MCF 10A (cell line): ENCODE results near the gene TMPRSS15. TPM values are rescaled to one million over a fixed set of nuclear protein-coding genes. Genes with fewer than 3 reads are reported as not detected.

Experiments used
- BruUV-seq: library from RNA; stranded (reverse); fragments of 400-500 nt; replicated peaks from 2 replicates; lab custom pipeline; 2021; lab: Mats Ljungman, UMichigan
- CTCF ChIA-PET: fragments of 300-600 bp; sonication (Branson Sonifier 250); formaldehyde crosslinking; extraction: SDS; loops from one replicate; lab custom pipeline; 2021; ENCODE audit warnings: antibody characterized with exemption, inconsistent platforms; lab: Yijun Ruan, JAX
- POLR2A ChIA-PET: fragments of 300-600, 350-650 bp; sonication (Branson Sonifier 250); formaldehyde crosslinking; extraction: SDS; loops from one replicate; lab custom pipeline; 2020; ENCODE audit warnings: antibody characterized with exemption, inconsistent platforms; lab: Yijun Ruan, JAX
- DNase-seq: peaks from one replicate; pipeline ENCODE4 v3.0.0-alpha.2; 2018; ENCODE audit not compliant: unreplicated experiment
- H3K27ac Mint-ChIP-seq: one replicate; pipeline ENCODE4 v1.8.0; 2022; ENCODE audit warnings: mild to moderate bottlenecking, low read depth, mixed read lengths; ENCODE audit not compliant: unreplicated experiment
- H3K27me3 Mint-ChIP-seq: one replicate; pipeline ENCODE4 v1.8.0; 2022; ENCODE audit warnings: mixed read lengths; ENCODE audit not compliant: insufficient read depth, unreplicated experiment
- H3K36me3 Mint-ChIP-seq: one replicate; pipeline ENCODE4 v1.8.0; 2022; ENCODE audit warnings: mild to moderate bottlenecking, moderate library complexity, mixed read lengths; ENCODE audit not compliant: insufficient read depth, unreplicated experiment
- H3K4me1 Mint-ChIP-seq: one replicate; pipeline ENCODE4 v1.8.0; 2022; ENCODE audit warnings: mixed read lengths; ENCODE audit not compliant: insufficient read depth, unreplicated experiment
- H3K4me3 Mint-ChIP-seq: one replicate; pipeline ENCODE4 v1.8.0; 2022; ENCODE audit warnings: mild to moderate bottlenecking, moderate library complexity, mixed read lengths; ENCODE audit not compliant: unreplicated experiment
- H3K9me3 Mint-ChIP-seq: one replicate; pipeline ENCODE4 v1.8.0; 2022; ENCODE audit warnings: mixed read lengths; ENCODE audit not compliant: unreplicated experiment
- CTCF ChIP-seq: fragments of 200-600 bp; IDR thresholded peaks from one replicate; pipeline ENCODE4 v1.8.0; 2022; ENCODE audit warnings: antibody characterized with exemption, mild to moderate bottlenecking; ENCODE audit not compliant: unreplicated experiment
- intact Hi-C: fragments of 100-400 bp; cut with micrococcal nuclease; formaldehyde crosslinking; loops from 2 replicates; pipeline ENCODE4 v1.14.1; 2022
- total RNA-seq: library from RNA; stranded (reverse); gene quantifications from 2 replicates; pipeline ENCODE4 v1.2.3, GENCODE V29; 2022

The TMPRSS15 gene
- total RNA-seq, 1 experiment from 2014 or later, result 3.6 TPM

GRCh38 chr21:18268906-18269305 is 134.7 kb downstream of the TMPRSS15 start:
- H3K4me3 Mint-ChIP-seq, result no peak overlapping the region
- CTCF ChIA-PET, result interaction anchor here (0.6 to 0.8 kb wide), 2 partner anchors 27 to 149 kb away, joined by 3 read pairs; no protein-coding TSS in a partner anchor
- H3K27me3 Mint-ChIP-seq, result no peaks in the 10 kb centered on the region
- H3K36me3 Mint-ChIP-seq, result no peaks in the 10 kb centered on the region
- no peak overlapping the region for H3K27ac Mint-ChIP-seq
- POLR2A ChIA-PET, result no interaction called here
- no peaks in the 10 kb centered on the region for H3K4me1 Mint-ChIP-seq
- DNase-seq, result no peak
- intact Hi-C loops, result no loop called here
- no peak for TF ChIP-seq CTCF
- no peaks in the 10 kb centered on the region for H3K9me3 Mint-ChIP-seq
- no TSS peak for BruUV-seq

GRCh38 chr21:18267496-18267895 is 136.1 kb downstream of the TMPRSS15 start:
- ChIA-PET POLR2A (no interaction called here), CTCF (interaction anchor here (0.6 to 2.8 kb wide), 5 partner anchors 15 to 342 kb away, joined by 3 to 34 read pairs (median 3); no protein-coding TSS in a partner anchor)
- DNase-seq, result no peak
- BruUV-seq, result no TSS peak
- H3K27me3 Mint-ChIP-seq, result no peaks in the 10 kb centered on the region
- no peaks in the 10 kb centered on the region for H3K9me3 Mint-ChIP-seq
- H3K27ac Mint-ChIP-seq, result no peak overlapping the region
- H3K36me3 Mint-ChIP-seq, result no peaks in the 10 kb centered on the region
- no peaks in the 10 kb centered on the region for H3K4me1 Mint-ChIP-seq
- intact Hi-C loops, result loop anchor here (2.0 kb wide), 1 partner anchor 343 kb away; no protein-coding TSS in a partner anchor
- no peak for TF ChIP-seq CTCF
- no peak overlapping the region for H3K4me3 Mint-ChIP-seq

GRCh38 chr21:18265944-18266343 is 137.6 kb downstream of the TMPRSS15 start:
- H3K4me1 Mint-ChIP-seq, result no peaks in the 10 kb centered on the region
- peak; percentile 31 for TF ChIP-seq CTCF
- POLR2A ChIA-PET, result interaction anchor here (0.6 kb wide), 1 partner anchor 195 kb away, joined by 3 read pairs; no protein-coding TSS in a partner anchor
- no peak overlapping the region for H3K4me3 Mint-ChIP-seq
- BruUV-seq, result no TSS peak
- H3K9me3 Mint-ChIP-seq, result no peaks in the 10 kb centered on the region
- H3K27ac Mint-ChIP-seq, result no peak overlapping the region
- intact Hi-C loops, result loop anchor here (2.0 kb wide), 2 partner anchors 101 to 341 kb away; no protein-coding TSS in a partner anchor
- DNase-seq, result no peak
- CTCF ChIA-PET, result interaction anchor here (0.6 to 2.8 kb wide), 7 partner anchors 33 to 447 kb away, joined by 3 to 34 read pairs (median 3); no protein-coding TSS in a partner anchor
- H3K36me3 Mint-ChIP-seq, result no peaks in the 10 kb centered on the region
- H3K27me3 Mint-ChIP-seq, result no peaks in the 10 kb centered on the region

GRCh38 chr21:18253799-18254198 is 149.8 kb downstream of the TMPRSS15 start:
- no TSS peak for BruUV-seq
- Mint-ChIP-seq H3K4me1 (peaks cover 6% of the 10 kb centered on the region), H3K27ac (no peak overlapping the region), H3K27me3 (no peaks in the 10 kb centered on the region), H3K36me3 (no peaks in the 10 kb centered on the region), H3K9me3 (no peaks in the 10 kb centered on the region), H3K4me3 (no peak overlapping the region)
- TF ChIP-seq CTCF, result no peak
- POLR2A ChIA-PET, result no interaction called here
- DNase-seq, result no peak
- intact Hi-C loops, result no loop called here
- CTCF ChIA-PET, result no interaction called here
